HG03159 (cell line): ENCODE measurements around the gene TRMT11.
"Not testable (repeated sequence)": the region's sequence is repeated elsewhere in the genome, so short reads cannot be mapped to it uniquely, and the experiment has no call there.

Source experiments
- ATAC-seq: cut with Tn5 transposase; IDR thresholded peaks from one replicate; pipeline ENCODE4 v1.9.1; 2021; ENCODE audit warnings: mild to moderate bottlenecking, moderate library complexity; ENCODE audit not compliant: unreplicated experiment

TRMT11 gene

DNA sequence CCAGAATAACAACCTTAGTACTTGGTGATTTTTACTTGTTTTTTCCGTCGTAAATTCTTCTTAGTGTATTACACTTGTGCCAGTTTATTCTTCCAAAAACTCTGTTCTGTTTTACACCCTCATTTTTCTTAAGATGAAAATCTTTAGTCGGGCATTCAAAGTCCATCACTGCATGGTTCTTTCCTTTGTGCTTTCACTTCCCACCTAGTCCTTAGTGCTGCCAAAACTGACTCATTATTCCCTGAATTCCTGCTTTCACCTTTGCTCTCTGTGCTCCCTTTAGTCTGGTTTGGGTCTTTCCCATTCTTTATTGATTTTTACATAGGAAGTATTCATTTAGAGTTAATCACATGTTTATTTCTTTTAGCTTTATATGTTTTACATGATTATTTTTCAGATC, 3.3 kb downstream of the TRMT11 start:
- no peak for ATAC-seq

GRCh38 chr6:125991653-125992052, 5.3 kb downstream of the TRMT11 start:
- no peak for ATAC-seq

DNA sequence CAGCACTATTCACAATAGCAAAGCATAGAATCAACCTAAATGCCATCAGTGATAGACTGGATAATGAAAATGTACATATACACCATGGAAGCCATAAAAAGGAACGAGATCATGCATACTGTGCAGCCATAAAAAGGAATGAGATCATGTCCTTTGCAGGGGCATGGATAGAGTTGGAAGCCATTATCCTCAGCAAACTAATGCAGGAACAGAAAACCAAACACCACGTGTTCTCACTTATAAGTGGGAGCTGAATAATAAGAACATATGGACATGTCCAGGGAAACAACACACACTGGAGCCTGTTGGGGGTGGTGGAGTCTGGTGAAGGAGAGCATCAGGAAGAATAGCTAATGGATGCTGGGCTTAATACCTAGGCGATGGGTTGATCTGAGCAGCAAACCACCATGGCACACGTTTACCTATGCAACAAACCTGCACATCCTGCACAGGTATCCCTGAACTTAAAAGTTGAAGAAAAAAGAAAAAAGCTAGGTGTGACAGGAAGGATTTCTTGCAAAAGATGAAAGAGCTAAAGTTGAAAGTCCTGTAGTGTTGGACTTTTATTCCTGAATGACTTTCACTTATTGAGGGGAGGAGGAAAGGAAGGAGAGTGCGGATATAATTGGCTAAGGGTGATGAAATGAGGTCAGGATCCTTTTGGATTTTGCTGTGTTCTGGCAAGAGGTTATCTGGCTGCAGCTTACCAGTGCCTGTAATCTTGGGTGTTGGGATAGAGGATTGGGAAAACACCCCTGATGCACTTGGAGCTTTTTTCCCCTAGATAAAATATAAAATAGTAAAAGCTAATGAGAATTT, 8.5 kb downstream of the TRMT11 start:
- no peak for ATAC-seq

DNA sequence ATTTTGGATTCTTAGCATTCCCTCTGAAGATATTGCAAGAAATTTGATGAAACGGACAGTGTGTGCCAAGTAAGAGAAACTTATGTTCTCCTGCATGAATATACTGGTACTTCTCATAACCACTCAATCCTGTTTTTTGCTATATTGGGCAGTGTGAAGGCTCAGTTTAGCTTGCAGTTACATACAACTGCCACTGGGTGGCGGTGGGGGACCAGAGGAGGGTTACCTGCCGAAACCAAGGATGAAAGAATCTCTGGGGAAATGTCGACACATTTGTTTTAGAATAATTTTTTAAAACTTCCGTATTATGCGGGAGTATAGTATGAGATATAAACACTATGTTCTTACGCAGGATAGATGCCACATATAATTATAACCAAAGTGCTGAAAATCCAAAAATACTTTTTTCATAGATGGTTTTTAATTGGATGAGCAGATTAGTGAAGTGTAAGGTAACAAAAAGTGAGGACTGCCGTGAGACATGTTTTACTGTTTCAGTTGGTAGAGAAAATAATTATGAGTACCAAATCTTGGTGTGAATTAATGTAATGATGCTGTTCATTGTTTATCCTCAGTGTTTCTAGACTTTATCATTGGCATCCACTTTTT, 9.7 kb downstream of the TRMT11 start:
- ATAC-seq = peak; percentile 97

DNA sequence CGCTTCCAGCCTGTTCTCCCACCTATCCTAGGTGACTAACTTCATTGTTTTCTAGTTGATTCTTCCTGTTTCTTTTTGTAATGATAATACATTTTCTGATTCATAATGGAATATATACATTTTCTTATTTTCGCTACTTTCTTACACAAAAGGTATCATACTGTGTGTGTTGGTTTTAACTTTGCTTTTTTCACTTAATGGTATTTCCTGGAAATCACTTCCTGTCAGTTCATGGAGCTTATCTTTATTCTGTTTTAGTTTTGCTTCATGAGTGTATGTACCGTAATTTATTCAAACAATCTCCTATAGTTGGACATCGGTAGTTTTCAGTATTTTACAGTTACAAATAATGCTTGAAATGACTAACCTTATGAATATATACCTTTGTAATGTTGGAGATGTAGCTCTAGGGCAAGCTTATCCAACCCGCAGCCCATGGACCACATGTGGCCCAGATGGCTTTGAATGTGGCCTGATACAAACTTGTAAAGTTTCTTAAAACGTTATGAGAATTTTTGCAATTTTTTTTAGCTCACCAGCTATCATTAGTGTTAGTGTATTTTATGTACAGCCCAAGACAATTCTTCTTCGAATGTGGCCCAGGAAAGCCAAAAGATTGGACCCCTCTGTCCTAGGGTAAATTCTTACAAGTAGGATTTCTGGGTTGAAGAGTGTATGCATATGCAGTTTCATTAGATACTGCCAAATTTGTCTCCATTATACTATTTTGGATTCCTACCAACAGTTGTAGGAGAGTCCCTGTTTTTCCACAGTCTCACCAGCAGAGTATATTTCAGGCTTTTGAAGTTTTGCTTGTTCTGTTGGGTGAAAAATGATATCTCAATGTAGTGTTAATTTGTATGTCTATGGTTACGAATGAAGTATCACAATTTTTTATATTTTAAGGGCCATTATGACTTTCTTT, 16.7 kb downstream of the TRMT11 start:
- ATAC-seq = no peak

DNA sequence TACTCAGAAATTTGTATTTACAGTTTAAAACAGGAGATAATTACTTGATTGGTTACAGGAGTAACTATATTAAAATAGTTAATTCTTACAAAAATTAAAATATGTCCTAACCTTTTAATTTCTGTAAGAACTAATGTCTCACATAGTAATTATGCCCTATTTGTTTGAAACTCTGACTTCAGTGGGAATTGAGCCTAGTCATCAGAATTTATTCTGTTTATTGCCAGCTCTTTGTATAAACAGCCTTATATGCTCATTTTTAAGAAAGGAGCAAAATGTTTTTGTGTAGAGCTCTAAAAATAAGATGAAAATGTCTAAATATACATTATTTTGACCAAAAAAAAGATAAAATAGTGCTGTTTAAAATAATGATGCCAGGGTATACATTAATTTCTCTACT, 21.5 kb downstream of the TRMT11 start:
- no peak for ATAC-seq

DNA sequence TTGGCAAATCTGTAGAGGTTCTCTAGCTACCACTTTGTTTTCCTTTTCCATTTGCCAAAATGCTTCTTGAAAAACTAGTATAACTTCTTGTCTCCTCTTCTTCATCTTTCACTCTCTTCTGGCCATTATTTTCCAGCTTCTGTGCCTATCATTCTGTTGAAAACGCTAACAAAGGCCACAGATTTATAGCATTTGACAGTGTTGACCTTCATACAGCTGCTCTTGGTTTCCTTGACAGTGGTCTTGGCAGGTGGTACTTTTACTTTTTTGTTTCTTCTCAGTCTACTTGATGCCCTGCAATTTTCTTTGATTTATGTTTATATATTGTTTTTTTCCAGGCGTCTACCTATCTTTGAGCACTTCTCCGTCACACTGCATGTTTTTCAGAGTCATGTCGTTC, 23.7 kb downstream of the TRMT11 start:
- no peak for ATAC-seq

DNA sequence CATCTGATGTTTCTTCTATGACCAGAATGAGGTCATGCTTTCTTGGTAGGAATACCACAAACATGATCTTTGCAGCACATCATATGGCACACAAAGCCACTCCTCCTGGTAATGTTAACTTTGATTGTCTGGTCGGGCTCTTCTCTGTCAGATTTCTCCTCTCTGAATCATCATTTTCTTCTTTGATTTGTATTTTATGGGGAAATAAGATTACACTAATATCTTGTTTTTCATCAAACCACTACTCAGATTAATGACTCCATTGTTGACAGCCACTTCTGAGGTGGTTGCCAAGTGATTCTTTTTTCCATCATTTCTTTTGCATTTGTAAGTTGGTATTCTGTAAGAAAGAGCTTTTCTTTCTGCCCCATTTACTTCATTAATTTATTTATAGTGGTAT, 29.5 kb downstream of the TRMT11 start:
- ATAC-seq = no peak

GRCh38 chr6:126016591-126016990, 30.3 kb downstream of the TRMT11 start:
- ATAC-seq = no peak

DNA sequence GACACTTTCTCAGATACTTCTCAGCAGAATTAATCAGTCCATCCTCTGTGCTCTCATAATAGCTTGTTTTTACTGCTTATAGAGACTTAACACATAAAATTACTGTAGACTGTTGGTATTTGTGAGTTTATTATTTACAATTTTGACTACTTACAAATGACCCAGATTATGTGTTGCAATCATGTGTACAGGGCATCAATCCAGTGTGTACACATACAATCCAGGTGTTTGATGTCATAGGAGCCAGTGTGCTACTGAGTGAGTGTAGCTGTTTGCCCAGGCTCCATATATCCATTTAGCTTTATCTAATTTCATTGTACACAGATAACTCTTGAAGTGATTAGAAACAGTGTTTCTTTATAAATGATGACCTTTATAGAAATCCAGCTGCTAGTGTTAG, 31.3 kb downstream of the TRMT11 start:
- no peak for ATAC-seq

- no peak for ATAC-seq
These were observed 34.1 kb downstream of the TRMT11 start for GRCh38 chr6:126020305-126021050.

- ATAC-seq = not testable (repeated sequence)
These were observed 37.1 kb downstream of the TRMT11 start for GRCh38 chr6:126023474-126023873.

- no peak for ATAC-seq
These were observed 39.7 kb downstream of the TRMT11 start for GRCh38 chr6:126026001-126026400.

DNA sequence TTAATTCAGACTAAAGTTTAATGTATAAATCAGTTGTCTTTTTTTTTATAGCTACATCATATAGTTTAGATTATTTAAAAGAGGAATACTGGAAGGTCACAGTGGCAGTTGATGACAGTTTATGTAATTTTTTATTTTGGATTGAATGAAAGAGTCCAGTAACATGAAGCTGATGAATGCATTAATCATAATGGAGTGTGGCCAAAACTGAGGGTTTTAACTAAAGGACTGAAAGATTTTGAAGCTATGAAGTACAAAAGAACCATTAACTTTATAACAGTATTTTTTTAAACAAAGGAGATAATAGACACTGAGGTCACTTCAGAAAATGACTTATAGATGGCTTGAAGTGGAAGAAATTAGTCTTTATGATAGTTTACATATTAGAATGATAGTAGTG, 41.3 kb downstream of the TRMT11 start:
- no peak for ATAC-seq

GRCh38 chr6:126030045-126030444, 43.7 kb downstream of the TRMT11 start:
- no peak for ATAC-seq

GRCh38 chr6:126033696-126034095, 47.4 kb downstream of the TRMT11 start:
- ATAC-seq = peak; percentile 82

DNA sequence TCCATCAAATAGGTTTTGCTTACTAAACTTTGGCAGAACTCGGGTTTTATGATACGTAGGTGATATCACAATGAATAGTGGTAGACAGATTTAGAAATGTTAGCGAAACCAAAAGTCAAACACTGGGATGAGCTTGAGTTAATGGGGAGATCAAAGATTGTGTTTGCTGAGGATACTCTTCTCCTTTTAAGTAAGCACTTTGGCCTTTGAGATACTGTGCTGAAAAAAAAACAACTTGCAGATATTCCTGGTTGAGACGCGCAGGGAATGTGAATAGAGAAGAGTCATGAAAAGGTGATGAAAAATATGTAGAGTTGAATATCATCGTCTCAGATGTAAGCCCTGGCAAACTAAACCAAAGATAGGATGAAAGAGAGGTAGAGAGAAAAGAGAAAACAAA, 48.3 kb downstream of the TRMT11 start:
- no peak for ATAC-seq

GRCh38 chr6:126035764-126036163, 49.4 kb downstream of the TRMT11 start:
- no peak for ATAC-seq

- ATAC-seq = no peak
These were observed 51.9 kb downstream of the TRMT11 start for GRCh38 chr6:126038234-126038633.

- ATAC-seq = no peak
These were observed 52.9 kb downstream of the TRMT11 start for GRCh38 chr6:126039284-126039683.

DNA sequence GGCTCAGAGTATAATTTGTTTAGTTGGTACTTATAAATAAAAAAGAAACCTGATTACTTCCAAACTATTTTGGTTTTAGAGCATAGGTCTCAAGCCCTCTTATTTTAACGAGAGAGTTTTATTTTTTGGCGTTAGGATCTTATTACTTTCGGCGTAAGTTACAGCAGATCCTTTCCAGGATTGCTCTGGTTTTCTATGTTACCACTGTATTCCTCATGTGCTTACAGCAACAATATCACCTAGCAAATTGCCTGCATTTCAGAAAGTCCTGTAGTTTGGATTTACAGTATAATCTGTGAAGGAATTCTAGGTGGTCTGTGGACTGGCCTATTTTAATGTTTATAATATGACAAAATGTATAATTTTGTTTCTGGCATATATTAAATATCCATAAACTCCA, 54.1 kb downstream of the TRMT11 start:
- no peak for ATAC-seq
